Ishikawa (cell line): ENCODE results near the gene BSCL2.

Experiments used
- CREB1 ChIP-seq: IDR thresholded peaks from 2 replicates; pipeline ENCODE4 v1.6.1; 2012; ENCODE audit warnings: low read depth
- EP300 ChIP-seq: IDR thresholded peaks from 2 replicates; pipeline ENCODE4 v1.6.1; 2012; ENCODE audit warnings: borderline replicate concordance
- FOXM1 ChIP-seq: IDR thresholded peaks from 2 replicates; pipeline ENCODE4 v1.6.1; 2012; ENCODE audit warnings: low read depth, borderline replicate concordance
- NFIC ChIP-seq: IDR thresholded peaks from 2 replicates; pipeline ENCODE4 v1.6.1; 2012
- REST ChIP-seq: IDR thresholded peaks from 2 replicates; pipeline ENCODE4 v1.6.1; 2012; ENCODE audit warnings: low read depth, mild to moderate bottlenecking
- TAF1 ChIP-seq: IDR thresholded peaks from 2 replicates; pipeline ENCODE4 v1.6.1; 2012; ENCODE audit warnings: low read depth, mild to moderate bottlenecking
- YY1 ChIP-seq: IDR thresholded peaks from 2 replicates; pipeline ENCODE4 v1.6.1; 2012; ENCODE audit warnings: low read depth
- ZBTB7A ChIP-seq: IDR thresholded peaks from 2 replicates; pipeline ENCODE4 v1.6.1; 2012; ENCODE audit warnings: low read depth

GRCh38 chr11:62652161-62653006 lies 54.8 kb downstream of the BSCL2 start:
- TF ChIP-seq FOXM1, result no peak
- no peak for TF ChIP-seq TAF1
- TF ChIP-seq YY1, result no peak
- TF ChIP-seq EP300, result no peak
- TF ChIP-seq REST, result no peak
- TF ChIP-seq NFIC, result no peak
- TF ChIP-seq ZBTB7A, result no peak
- no peak for TF ChIP-seq CREB1
